Measurements from ENCODE around the gene CD209.

CD209 gene

DNA sequence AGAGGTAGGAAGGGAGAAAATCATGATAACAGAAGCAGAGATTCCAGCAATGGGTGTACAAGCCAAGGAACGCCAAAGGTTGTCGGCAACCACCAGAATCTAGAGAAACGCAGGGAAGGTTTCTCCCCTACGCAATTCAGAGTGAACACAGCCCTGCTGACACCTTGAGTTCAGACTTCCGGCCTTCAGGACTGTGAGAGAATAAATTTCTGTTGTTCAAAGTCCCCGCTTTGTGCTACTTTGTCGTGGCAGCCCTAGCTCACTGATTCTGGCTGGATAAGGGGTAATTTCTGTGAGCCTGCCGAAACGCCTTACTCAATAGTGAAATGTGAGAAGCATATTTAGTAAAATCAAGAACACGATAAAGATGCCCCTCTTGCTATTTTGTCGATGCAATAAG is 10.1 kb downstream of the CD209 start:
- no peak for FAIRE-seq

DNA sequence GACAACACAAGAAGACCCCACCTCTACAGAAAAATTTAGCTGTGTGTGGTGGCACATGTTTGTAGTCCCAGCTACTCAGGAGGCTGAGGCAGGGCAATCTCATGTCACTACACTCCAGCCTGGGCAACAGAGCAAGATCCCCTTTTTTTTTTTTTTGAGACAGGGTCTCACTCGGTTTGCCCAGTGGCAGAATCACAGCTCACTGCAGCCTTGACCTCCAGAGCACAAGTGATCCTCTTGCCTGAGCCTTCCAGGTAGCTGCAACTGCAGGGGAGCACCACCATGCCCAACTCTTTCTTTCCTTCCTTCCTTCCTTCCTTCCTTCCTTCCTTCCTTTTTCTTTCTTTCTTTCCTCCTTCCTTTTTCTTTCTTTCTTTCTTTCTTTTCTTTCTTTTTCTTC is 11.2 kb downstream of the CD209 start:
- FAIRE-seq = no peak

DNA sequence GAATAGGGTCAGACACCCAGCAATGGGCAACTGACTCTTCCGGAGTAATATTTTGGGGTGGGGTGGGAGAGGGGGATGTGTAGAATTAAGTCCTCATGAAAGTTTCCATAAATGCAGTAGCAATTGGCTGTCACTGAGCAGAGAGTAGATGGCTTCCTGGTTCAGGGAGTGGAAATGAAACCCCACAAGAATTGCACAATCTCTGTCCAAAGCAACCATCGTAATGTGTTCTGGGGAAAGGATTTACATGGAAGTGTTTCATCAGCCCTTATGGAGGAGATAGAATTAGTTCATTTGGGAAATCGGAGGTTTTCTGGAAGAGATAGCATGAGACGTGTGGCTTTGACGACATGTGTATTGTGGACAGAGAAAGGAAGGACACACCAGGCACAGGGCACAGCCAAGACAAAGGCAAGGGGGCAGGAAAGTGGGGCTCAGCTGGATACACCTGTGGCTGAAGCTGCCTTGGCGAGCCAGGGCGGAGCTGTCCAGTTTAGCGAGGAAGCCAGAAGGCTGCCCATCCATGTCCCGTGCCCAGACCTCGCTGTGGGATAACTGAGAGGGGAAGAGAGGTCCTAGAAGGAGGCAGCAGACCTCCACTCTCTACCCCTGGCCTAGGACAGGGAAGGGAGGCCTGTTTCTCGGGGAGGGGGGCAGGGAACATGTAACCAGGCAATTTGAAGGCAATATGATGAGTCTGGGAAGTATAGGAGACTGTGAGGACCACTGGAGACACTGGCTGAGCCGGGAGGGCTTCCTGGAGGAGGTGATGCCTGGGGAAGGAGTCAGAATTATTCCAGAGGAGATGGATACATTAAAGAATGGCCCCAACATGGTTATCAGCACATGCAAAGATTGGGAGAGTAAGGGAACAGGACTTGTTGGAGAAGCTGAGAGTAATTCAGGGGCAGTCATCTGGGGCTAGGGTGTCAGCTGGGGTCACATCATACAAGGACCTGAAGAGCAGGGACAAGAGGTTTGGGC is 12.8 kb downstream of the CD209 start:
- no peak for FAIRE-seq

DNA sequence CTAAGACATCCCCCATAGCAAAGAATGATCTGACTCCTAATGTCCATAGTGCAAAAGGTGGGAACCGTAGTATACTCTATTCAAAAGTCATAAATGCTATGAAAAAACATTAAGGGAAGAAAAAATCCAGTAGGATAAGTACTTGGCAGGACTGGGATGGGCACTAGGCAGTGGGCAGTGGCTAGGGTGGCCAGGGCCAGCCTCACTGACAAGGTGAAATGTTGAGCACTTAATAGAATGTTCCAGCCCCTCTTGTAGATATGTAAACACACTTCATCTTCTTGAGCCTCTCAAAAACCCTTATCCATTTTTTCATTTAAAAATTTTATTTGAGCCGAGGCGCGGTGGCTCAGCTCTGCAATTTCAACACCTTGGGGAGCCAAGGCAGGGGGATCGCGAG is 14.0 kb downstream of the CD209 start:
- FAIRE-seq = no peak

DNA sequence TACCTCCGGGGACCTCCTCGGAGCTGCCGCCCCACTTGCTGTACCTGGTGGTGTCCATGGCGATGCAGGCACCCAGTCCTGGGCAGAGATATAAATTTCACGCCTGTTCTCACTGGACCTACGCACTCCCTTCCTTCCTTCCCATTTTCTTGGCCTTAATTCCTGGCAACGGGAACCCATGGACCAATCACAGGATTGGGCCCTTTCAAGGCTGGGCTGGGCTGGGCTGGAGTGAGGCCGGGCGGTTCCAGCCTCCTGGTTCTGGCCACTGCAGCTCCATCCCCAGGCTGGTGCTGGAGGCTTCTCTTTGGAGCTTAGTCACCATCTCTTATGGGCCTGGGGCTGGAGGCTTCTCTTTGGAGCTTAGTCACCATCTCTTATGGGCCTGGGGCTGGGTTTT is 15.3 kb downstream of the CD209 start, which contains the start of gene CLEC4G:
Gene CLEC4G (minus strand): TSS at position 66 of the 400 bp plus-strand sequence. CDS start 8 bp downstream, at position 58.
- FAIRE-seq = no peak

DNA sequence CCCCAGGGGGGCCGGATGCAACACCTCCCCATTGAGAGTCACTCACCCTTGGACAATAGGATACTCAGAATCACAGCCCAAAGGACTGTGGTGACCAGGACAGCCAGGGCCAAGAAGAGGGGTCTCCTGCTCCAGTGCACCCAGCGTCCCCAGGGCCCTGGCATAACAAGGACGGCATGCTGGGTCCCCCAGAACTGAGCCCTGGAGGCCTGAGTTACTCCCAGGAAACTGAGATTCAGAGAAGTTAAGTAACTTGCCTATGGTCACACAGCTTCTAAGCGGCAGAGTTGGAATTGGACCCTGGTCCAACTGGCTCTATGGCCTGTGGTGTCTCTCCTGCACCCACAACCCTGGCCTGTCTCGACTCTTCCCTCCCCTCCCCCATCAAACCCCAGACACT is 15.7 kb downstream of the CD209 start:
- FAIRE-seq = no peak

DNA sequence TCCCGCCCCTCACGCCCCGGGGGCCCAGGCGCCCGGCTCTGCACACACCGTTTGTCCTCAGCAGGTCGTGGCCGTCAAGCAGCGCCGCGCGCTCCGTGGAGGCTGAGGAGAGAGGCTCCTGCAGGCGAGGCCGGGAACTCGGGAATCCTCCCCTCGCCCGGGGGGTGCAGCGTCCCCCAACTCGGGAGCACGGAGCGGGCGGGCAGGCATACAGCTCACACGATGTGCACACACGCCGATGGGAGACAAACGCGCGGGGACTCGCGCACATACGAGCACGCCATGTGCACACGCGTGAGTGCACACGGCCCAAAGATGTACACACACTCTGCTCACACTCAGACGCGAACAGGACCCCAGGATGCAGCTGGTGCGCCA is 16.1 kb downstream of the CD209 start:
- FAIRE-seq = no peak

DNA sequence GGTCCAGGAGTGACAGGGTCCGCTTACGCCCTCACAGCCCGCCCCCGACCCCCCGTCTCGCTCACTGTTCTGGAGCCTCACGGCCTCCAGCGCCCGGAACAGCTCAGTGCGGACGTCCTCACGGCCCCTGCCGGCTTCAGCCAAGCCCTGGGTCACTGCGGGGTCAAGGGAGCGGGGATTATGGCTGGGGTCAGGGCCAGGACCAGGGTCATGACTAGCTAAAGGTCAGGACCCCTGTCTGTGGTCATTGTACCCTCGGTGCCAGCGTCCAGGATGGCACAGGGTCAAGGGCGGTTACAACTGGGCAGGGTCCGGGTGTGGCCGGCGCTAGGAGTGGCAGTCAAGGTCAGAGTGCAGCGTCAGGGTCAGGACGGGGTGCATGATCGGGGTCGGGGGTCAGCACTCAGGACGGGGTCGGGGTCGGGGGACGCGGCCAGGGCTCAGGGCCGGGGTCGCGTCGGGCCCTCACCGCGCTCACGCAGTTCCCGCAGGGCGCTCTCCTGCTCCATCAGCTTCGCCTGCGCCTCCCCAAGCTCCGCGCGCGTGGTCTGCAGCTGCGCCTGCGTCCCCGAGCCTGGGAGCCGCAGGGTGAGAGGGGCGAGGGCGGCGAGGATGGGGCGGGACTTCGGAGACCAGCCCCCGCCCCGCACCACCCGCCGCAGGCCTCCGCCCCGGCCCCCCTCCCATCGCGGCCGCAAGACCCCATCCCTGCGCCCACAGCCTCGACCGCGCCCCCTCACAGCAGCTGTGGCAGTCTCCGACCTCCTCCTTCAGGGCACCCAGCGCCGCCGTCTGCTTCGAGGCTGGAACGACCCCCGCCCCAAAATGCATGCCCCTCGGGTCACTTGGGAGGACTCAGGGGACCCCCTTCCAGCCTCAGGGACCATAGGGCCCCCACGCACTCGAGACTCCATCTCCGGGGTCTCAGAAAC is 16.8 kb downstream of the CD209 start:
- no peak for FAIRE-seq

DNA sequence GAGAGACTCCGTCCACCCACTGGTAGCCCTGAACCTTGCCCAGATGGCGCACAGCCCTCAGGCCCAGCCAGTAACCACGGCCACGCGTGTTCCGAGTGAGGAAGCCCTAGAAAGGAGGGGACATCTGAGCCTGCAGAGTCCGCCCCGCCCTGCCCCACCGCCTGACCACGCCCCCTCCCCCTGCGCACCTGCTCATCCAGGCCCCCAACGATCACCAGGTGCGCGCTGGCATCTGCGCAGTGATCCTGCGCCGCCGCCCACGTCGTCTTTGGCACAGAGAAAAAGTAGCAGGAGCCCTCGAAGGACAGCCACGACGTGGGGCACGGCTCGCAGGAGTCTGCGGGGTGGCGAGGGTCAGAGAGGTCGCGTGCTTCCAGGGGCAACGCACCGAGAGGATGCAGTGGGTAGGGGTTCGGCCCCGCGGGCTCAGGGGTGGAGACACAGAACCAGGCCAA is 17.5 kb downstream of the CD209 start:
- FAIRE-seq = no peak

DNA sequence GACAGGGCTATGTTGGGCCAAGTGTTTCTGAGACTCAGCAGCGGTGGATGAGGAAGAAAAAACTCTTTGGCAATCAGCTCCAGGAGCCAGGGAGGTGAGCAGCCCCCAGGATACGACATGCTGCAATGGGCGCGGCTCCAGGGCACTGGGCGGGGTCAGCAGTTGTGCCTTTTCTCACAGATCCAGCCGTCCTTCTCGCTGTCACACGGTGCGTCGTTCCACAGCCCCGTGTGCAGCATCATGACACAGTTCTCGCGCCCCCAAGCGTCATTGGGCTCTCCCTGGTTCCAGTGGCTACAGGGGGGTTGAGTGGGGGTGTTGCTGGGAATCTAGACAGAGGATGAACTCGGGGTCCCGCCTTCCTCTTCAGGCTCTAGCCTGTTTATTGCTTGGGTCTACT is 18.1 kb downstream of the CD209 start:
- FAIRE-seq = no peak

DNA sequence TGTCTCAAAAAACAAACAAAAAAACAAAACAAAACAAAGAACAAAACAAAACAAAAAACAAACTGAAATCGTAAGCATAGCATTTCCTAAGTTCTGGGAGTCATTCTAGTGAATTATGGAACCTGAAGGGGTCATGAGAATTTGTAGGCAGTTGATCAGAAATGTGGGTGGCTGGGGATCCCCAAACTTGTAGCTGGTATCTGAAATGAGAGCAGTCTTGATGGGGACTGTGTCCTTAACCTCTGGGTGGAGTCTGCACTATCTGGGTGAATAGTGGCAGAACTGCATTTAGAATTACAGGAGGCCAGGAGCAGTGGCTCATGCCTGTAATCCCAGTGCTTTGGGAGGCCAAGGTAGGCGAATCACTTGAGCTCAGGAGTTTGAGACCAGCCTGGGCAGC is 21.5 kb downstream of the CD209 start:
- no peak for FAIRE-seq

DNA sequence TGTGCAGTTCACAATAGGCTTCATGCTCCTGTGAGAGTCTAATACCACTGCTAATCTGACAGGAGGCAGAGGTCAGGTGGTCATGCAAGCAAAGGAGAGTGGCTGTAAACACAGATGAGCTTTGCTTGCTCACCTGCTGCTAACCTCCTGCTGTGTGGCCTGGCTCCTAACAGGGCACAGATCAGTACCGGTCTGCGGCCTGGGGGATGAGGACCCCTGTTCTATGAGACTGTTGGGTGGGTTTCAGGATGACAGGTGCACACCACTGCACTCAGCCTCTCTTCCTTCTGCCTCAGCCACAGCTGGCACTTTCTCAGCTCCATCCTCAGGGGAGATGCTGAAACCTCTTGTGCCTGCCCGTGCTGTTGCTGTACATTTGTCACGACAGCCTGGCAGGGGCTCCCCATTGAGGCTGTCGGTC is 25.1 kb downstream of the CD209 start:
- no peak for FAIRE-seq

DNA sequence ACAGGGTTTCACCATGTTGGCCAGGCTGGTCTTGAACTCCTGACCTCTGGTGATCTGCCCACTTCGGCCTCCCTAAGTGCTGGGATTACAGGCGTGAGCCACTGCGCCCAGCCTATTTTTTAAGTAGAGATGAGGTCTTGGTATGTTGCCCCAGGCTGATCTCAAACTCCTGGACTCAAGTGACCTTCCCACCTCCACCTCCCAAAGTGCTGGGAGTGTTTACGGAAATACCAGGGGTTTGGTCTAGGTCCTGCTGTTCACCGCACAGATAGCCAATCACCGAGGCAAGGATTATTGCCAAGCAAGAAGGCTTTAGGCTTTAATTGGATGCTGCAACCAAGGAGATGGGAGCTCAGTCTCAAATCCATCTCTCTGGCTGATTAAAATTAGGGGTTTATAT is 27.0 kb downstream of the CD209 start:
- no peak for FAIRE-seq

DNA sequence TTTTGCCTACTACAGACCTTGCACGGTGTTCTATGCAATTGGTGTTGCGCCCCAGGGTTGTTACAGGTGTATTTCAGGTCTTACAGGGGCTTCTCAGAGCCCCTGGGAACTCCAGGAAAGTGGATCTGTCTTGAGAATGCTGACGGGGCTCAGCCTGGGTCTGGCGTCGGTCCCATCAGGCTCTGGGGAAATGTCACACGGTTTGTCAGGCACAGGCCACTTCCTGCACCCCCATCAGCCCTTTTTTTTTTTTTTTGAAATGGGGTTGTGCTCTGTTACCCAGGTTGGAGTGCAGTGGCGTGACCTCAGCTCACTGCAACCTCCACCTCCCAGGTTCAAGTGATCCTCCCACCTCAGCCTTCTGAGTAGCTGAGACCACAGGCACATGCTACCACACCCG is 28.7 kb downstream of the CD209 start:
- FAIRE-seq = no peak

DNA sequence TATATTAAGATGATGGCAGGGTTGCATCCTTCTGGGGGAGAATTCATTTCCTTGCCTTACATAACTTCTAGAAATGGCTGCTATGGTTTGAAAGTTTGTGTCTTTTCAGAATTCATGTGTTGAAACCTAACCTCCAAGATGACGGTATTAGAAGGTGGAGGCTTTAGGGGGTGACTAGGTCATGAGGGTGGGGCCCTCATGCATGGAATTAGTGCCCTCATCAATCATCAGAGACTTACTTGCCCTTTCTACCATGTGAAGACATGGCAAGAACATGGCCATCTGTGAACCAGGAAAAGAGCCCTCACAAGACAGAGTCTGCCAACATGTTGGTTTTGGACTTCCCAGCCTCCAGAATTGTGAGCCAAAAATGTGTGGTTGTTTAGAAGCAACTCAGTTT is 30.6 kb downstream of the CD209 start:
- no peak for FAIRE-seq

DNA sequence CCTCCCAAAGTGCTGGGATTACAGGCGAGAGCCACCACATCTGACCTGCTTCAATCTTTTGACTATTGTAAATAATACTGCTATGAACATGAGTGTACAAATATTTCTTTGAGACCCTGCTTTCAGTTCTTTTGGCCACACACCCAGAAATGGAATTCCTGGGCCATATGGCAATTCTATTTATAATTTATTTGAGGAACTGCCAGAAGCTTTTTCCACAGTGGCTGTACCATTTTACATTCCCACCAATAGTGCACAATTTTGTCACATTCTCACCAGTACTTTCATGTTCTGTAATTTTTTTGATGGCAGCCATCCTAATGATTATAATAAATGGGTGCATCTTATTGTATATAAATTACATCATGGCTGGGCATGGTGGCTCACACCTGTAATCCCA is 31.7 kb downstream of the CD209 start:
- no peak for FAIRE-seq

DNA sequence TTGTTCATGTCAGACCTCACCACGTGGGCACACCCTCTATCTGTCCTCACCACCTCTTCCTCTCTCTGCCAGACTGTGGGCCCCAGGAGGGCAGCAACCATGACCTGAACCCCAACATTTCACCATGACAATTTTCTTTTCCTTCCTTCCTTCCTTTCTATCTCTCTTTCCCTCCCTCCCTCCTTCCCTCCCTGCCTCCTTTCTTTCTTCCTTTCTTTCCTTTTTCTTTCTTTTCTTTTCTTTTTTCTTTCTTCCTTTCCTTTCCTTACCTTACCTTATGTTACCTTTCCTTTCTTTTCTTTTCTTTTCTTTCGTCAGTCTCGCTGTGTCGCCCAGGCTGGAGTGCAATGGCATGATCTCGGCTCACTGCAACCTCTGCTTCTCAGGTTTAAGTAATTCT is 36.7 kb downstream of the CD209 start:
- FAIRE-seq = no peak

DNA sequence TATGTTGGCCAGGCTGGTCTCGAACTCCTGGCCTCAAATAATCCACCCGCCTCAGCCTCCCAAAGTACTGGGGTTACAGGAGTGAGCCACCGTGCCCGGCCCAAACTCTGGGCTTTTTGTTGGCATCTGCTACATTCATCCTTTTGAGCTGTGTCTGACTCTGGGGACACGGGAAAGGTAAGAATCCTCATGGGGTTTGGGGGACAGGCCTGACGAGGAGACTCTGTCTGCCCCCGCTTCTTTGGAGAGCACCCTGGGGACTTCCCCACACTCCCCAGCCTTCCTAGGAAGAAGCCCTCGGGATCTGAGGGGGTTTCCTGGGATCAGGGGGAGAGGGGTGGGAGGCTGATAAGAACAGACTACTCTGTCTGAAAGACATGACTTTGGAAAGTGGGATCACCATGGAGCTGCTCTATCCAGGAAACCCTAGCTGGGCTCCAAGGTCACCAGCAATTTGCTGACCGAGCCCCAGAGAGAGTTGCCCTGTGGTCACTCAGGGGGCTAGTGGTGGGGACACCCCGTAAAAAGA is 37.3 kb downstream of the CD209 start:
- FAIRE-seq = no peak

DNA sequence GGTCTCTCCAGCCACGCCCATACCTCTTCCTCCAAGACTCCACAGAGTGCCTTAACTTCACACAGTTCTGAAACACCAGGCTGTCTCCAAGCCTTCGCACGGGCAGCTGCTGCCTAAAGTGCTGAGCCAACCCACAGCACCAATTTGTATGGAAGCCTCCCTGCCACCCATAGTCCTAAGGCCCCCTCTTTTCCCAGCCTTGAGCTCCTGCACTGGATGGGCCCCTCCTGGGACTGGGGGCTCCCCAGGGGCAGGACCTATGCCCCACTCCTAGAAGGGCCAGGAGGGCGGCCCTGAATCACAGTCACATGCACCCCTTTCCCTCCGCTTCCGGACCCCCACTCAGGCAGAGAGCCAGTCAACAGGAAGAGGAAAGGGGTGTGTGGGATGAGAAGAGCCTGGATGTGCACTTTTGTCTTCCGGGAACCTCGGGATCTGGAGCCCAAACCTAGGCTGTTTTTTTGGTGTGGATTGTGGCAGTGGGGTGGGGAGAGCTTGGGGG is 40.3 kb downstream of the CD209 start:
- no peak for FAIRE-seq

DNA sequence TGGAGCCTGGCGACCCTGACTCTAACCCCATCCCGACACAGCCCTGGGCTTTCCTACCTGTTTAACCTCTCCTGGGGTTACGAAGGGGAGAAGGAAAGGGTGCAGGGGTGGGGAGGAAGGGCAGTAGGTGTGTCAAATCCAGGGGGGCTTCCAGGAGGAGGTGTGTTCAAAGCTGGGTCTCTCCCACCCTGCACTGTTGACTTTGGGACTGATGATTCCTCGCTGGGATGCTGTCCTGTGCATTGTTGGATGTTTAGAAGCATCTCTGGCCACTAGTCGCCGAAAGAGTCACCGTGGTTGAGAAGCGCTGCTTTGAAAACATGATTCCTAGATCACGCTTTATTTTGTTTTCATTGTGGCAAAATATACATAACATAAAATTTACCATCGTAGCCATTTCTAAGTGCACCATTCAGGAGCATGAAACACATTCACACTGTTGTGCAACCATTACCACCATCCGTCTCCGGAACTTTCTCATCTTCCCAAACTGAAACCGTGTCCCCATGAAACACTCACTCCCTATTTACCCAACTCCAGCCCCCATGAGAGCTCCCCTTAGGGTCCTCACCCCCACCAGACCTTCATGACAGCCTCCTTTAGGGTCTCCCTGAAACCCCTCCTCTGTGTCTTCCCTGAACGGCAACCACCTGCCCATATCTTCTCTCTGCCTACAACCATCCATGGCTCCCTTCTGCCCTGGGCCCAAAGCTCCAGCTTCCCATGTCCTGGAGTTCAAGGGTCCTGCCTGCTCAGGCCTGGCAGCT is 41.0 kb downstream of the CD209 start:
- no peak for FAIRE-seq

DNA sequence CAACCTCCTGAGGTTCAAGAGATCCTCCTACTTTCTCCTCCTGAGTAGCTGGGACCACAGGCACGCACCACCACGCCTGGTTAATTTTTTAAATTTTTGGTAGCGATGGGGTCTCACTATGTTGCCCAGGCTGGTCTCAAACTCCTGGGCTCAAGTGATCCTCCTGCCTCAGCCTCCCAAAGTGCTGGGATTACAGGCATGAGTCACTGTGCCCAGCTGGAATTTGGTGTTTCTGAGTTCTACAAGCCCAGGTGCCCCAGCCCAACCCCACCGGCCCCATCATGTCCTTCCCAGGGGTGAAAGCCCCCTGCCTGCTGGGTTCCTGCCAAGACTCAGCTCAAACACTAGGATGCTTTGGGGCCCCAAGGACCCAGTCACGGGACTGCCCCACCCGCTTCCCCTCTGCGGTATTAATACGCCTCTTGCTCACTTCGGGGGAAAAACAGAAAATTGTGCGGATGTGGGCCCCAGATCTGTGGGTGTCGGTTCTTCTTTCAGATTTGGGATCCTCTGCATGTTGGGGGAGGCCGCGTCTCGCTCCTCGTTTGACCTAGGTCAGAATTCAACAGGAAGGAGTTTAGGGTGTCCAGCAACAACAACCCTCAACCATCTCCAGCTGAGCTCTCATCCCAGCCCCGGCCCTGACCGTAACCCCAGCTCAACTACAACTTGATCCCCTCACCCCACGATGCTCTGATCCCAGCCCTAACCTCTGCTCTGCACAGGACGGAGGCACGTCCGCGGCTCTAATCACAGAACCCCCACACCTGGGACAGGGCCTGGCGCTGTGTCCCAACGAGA is 41.7 kb downstream of the CD209 start:
- FAIRE-seq = no peak

All from endometrium (tissue), 2 donors.